Ovary (tissue), 3 donors: ENCODE data around the gene TIMM10B.

ENCODE experiments used
- CTCF ChIP-seq, 3 donors: fragments of 450-650 bp in 2 of 3; fragments of 200-600 bp in 1 of 3; IDR thresholded peaks; one replicate each; pipeline versions ENCODE4 v1.5.1 to v1.8.0; 2016 to 2022; ENCODE audit warnings: antibody characterized with exemption in 3 of 3, mild to moderate bottlenecking in 1 of 3
- EP300 ChIP-seq: sonication (generic); formaldehyde crosslinking; IDR thresholded peaks from one replicate; pipeline ENCODE4 v1.6.1; 2017; ENCODE audit warnings: antibody characterized with exemption
- donor health status: DM: no; HTN: no; CAD: no.

GRCh38 chr11:6453152-6453551 is 28.1 kb upstream of the TIMM10B start:
- TF ChIP-seq EP300 (no peak), CTCF (IDR thresholded peaks at IDR 0.05) (no peak)
